HepG2 (cell line): Measurements from ENCODE around the gene VPS18. TPM values are rescaled to one million over a fixed set of nuclear protein-coding genes. Genes with fewer than 3 reads are reported as not detected.
A peak's percentile ranks its signal among the peaks of the same experiment; 100 is the strongest.

Source experiments
- CSRNP2 ChIP-seq: sonication (generic); formaldehyde crosslinking; conservative IDR thresholded peaks from 2 replicates; pipeline ENCODE4 v1.8.0; 2022; ENCODE audit warnings: low read depth, missing genetic modification reagents
- ELF4 ChIP-seq: sonication (generic); formaldehyde crosslinking; IDR thresholded peaks from 2 replicates; pipeline ENCODE4 v1.5.0; 2020; ENCODE audit warnings: missing genetic modification reagents, mild to moderate bottlenecking, moderate library complexity, borderline replicate concordance
- HMG20B ChIP-seq: conservative IDR thresholded peaks from 2 replicates; pipeline ENCODE4 v1.6.1; 2016; ENCODE audit warnings: missing genetic modification reagents, missing compliant biosample characterization
- MAF1 ChIP-seq: sonication (generic); formaldehyde crosslinking; IDR thresholded peaks from 2 replicates; pipeline ENCODE4 v1.5.0; 2020; ENCODE audit warnings: missing genetic modification reagents, borderline replicate concordance
- MED13 ChIP-seq: sonication (generic); formaldehyde crosslinking; IDR thresholded peaks from 2 replicates; pipeline ENCODE4 v1.5.0; 2020; ENCODE audit warnings: missing genetic modification reagents
- NR2F6 ChIP-seq, 2 experiments: IDR thresholded peaks; 2 replicates each; pipeline ENCODE4 v1.6.1; 2016; ENCODE audit warnings: antibody characterized with exemption in 1 of 2, mild to moderate bottlenecking in 1 of 2
- PAXIP1 ChIP-seq: sonication (generic); formaldehyde crosslinking; conservative IDR thresholded peaks from 2 replicates; pipeline ENCODE4 v1.4.0; 2020; ENCODE audit warnings: mild to moderate bottlenecking, missing genetic modification reagents, moderate library complexity
- PHF20 ChIP-seq: sonication (generic); formaldehyde crosslinking; IDR thresholded peaks from 2 replicates; pipeline ENCODE4 v1.5.0; 2020; ENCODE audit warnings: mild to moderate bottlenecking, missing genetic modification reagents
- PHF21A ChIP-seq: sonication (generic); formaldehyde crosslinking; IDR thresholded peaks from 2 replicates; pipeline ENCODE4 v1.5.0; 2020; ENCODE audit warnings: mild to moderate bottlenecking, missing genetic modification reagents
- SP5 ChIP-seq: IDR thresholded peaks from 2 replicates; pipeline ENCODE4 v1.6.1; 2016; ENCODE audit warnings: low read depth, borderline replicate concordance
- TBX3 ChIP-seq: fragments of 450-650 bp; IDR thresholded peaks from 2 replicates; pipeline ENCODE4 v1.6.1; 2017; ENCODE audit warnings: antibody characterized with exemption, mild to moderate bottlenecking, inconsistent platforms, borderline replicate concordance
- ZNF331 ChIP-seq: sonication (generic); formaldehyde crosslinking; IDR thresholded peaks from 2 replicates; pipeline ENCODE4 v1.4.0; 2020; ENCODE audit warnings: missing genetic modification reagents
- ZNF382 ChIP-seq: sonication (generic); formaldehyde crosslinking; IDR thresholded peaks from 2 replicates; pipeline ENCODE4 v1.5.0; 2020; ENCODE audit warnings: missing genetic modification reagents, mild to moderate bottlenecking, borderline replicate concordance
- ZNF772 ChIP-seq: sonication (generic); formaldehyde crosslinking; IDR thresholded peaks from 2 replicates; pipeline ENCODE4 v1.5.0; 2020; ENCODE audit warnings: mild to moderate bottlenecking, missing genetic modification reagents
- polyA plus RNA-seq, 8 experiments: library from polyadenylated mRNA; depleted of rRNA in 3 of 8; stranded (reverse) in 7 of 8; unstranded in 1 of 8; fragments of >200 nt; fragmentation: Illumina TruSeq in 4 of 8; extraction: Trizol in 4 of 8; gene quantifications; 2 replicates each; pipeline versions ENCODE4 v1.2.1 to v1.2.3, GENCODE V29; 2011 to 2016; ENCODE audit warnings: low read depth in 4 of 8, missing spikeins in 1 of 8, mixed read lengths in 1 of 8; ENCODE audit not compliant: insufficient read depth in 1 of 8
- total RNA-seq, 5 experiments: library from RNA; depleted of rRNA; stranded (reverse); fragments of >200 nt; fragmentation: Illumina TruSeq; extraction: Trizol; gene quantifications; 2 replicates each; pipeline ENCODE4 v1.2.3, GENCODE V29; 2016; ENCODE audit warnings: low read depth in 1 of 5
- TF ChIP-seq, protein P1 (sequence below): sonication (generic); formaldehyde crosslinking; IDR thresholded peaks from 2 replicates; pipeline ENCODE4 v1.5.0; 2020; ENCODE audit warnings: mild to moderate bottlenecking, missing genetic modification reagents, borderline replicate concordance
- TF ChIP-seq, protein P2 (sequence below): sonication (generic); formaldehyde crosslinking; IDR thresholded peaks from 2 replicates; pipeline ENCODE4 v1.4.0; 2020; ENCODE audit warnings: mild to moderate bottlenecking, low read depth, missing genetic modification reagents

The VPS18 gene
- total and polyA plus RNA-seq, 2 of the 13 experiments (the other 11 are each of a cell fraction or from before 2014, with no cell fraction given): 5.8 to 17.0 TPM

- TF ChIP-seq PAXIP1 (peak; percentile 16; the same call in 1 of the 2 replicates), ZNF382 (CRISPR knock-in tag) (no peak), ELF4 (CRISPR knock-in tag) (no peak), SP5 (CRISPR knock-in tag) (peak; percentile 63), PHF20 (CRISPR knock-in tag) (peak; percentile 35; the same call in 1 of the 2 replicates), MED13 (CRISPR knock-in tag) (no peak), CSRNP2 (CRISPR knock-in tag) (no peak), ZNF331 (CRISPR knock-in tag) (no peak; the same call in 1 of the 2 replicates), MAF1 (CRISPR knock-in tag) (no peak), HMG20B (CRISPR knock-in tag) (no peak), NR2F6 (IDR thresholded peaks at IDR 0.05) (no peak), NR2F6 (CRISPR knock-in tag; IDR thresholded peaks at IDR 0.05) (no peak; the same call in 1 of the 2 replicates), PHF21A (CRISPR knock-in tag) (peak; percentile 80), TBX3 (no peak), ZNF772 (CRISPR knock-in tag) (0 out of 2 replicates have a peak, but pooled peaks have one; percentile 40)
- TF ChIP-seq, protein P1, sequence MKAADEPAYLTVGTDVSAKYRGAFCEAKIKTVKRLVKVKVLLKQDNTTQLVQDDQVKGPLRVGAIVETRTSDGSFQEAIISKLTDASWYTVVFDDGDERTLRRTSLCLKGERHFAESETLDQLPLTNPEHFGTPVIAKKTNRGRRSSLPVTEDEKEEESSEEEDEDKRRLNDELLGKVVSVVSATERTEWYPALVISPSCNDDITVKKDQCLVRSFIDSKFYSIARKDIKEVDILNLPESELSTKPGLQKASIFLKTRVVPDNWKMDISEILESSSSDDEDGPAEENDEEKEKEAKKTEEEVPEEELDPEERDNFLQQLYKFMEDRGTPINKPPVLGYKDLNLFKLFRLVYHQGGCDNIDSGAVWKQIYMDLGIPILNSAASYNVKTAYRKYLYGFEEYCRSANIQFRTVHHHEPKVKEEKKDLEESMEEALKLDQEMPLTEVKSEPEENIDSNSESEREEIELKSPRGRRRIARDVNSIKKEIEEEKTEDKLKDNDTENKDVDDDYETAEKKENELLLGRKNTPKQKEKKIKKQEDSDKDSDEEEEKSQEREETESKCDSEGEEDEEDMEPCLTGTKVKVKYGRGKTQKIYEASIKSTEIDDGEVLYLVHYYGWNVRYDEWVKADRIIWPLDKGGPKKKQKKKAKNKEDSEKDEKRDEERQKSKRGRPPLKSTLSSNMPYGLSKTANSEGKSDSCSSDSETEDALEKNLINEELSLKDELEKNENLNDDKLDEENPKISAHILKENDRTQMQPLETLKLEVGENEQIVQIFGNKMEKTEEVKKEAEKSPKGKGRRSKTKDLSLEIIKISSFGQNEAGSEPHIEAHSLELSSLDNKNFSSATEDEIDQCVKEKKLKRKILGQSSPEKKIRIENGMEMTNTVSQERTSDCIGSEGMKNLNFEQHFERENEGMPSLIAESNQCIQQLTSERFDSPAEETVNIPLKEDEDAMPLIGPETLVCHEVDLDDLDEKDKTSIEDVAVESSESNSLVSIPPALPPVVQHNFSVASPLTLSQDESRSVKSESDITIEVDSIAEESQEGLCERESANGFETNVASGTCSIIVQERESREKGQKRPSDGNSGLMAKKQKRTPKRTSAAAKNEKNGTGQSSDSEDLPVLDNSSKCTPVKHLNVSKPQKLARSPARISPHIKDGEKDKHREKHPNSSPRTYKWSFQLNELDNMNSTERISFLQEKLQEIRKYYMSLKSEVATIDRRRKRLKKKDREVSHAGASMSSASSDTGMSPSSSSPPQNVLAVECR (CRISPR knock-in tag): peak; percentile 57; the same call in 1 of the 2 replicates
- TF ChIP-seq, protein P2, sequence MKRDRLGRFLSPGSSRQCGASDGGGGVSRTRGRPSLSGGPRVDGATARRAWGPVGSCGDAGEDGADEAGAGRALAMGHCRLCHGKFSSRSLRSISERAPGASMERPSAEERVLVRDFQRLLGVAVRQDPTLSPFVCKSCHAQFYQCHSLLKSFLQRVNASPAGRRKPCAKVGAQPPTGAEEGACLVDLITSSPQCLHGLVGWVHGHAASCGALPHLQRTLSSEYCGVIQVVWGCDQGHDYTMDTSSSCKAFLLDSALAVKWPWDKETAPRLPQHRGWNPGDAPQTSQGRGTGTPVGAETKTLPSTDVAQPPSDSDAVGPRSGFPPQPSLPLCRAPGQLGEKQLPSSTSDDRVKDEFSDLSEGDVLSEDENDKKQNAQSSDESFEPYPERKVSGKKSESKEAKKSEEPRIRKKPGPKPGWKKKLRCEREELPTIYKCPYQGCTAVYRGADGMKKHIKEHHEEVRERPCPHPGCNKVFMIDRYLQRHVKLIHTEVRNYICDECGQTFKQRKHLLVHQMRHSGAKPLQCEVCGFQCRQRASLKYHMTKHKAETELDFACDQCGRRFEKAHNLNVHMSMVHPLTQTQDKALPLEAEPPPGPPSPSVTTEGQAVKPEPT (CRISPR knock-in tag): no peak
Measured at GRCh38 chr15:40906091-40906990, 12.1 kb downstream of the VPS18 start (continued).
